GM12892 (cell line): ENCODE data around the gene ZIC1.

Source experiments
- POLR2A ChIP-seq: IDR thresholded peaks from 2 replicates; pipeline ENCODE4 v1.6.1; 2011; ENCODE audit warnings: low read depth, low read length, control low read depth
- POLR2AphosphoS5 ChIP-seq: IDR thresholded peaks from 2 replicates; pipeline ENCODE4 v1.6.1; 2011; ENCODE audit warnings: low read depth, low read length, control low read depth
- TAF1 ChIP-seq: IDR thresholded peaks from 2 replicates; pipeline ENCODE4 v1.6.1; 2011; ENCODE audit warnings: low read depth, mild to moderate bottlenecking, control low read depth, low read length, borderline replicate concordance

DNA sequence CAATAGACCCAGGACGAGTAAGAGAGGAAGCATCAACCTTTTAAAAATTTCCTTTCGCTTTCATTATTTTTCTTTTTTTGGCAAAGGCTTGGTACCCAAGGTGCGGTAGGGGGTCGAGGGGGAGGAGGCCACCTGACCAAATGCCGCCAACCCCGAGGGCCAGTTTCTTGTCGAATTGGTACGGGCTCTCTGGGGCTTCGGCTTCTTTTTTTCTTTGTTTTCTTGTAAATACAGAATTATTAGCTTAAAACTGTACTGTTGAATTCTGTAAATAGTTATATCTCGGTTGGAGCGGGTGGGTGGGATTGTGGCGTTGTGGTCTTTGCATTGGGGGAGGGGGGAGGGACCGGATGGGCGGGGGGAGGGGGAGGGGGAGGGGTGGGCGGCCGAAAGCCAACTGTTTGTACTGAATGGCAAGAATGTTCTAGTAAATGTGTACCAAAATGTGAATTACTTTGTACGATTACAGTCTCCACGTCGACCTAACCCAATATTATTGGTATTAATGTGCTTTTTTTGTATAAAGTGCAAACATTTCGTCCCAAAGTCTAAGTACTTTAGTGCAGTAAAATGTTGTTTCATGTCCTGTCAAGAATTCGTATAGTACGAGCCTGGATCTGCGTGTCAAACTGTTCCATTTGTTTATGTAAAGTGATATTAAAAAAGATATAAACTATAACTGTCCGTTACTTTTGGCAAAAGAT lies 4.7 kb downstream of the ZIC1 start:
- TF ChIP-seq TAF1 = no peak
- TF ChIP-seq POLR2AphosphoS5 = no peak
- TF ChIP-seq POLR2A = no peak
